ENCODE data around the gene BLVRB. TPM values are rescaled to one million over a fixed set of nuclear protein-coding genes. Genes with fewer than 3 reads are reported as not detected.

The BLVRB gene
- total and polyA plus RNA-seq, 2 of the 8 experiments (the other 6 are each of a cell fraction or from before 2014, with no cell fraction given): 28.7 to 182 TPM

DNA sequence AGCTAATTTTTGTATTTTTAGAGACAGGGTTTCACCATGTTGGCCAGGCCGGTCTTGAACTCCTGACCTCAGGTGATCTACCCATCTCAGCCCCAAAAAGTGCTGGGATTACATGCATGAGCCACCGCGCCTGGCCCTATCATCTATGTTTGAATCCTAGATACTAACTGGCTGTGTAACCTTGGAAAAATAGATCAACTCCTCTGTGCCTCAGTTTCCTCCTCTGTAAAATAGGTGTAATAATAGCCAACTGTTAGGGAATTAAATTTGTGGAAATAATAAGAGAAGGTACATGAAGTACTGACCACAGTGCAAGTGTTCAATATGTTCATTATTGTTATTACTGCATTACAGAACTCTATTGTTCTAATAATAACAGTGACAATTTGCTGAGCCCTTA lies 5.6 kb upstream of the BLVRB start:
- Histone ChIP-seq H2BK20ac (ENCODE audit: low read length) (no peak overlapping the region), H4K91ac (replicated peaks; ENCODE audit: insufficient read length, low read length) (no peak overlapping the region), H3K27ac (ENCODE audit: low read depth, low read length) (no peak overlapping the region), H3K27me3 (replicated peaks in 1 of 4; ENCODE audit: control insufficient read depth in 3 of 4, extremely low read depth in 1 of 4, insufficient read depth in 3 of 4, low read length in 3 of 4) (peaks cover 11 to 26% (median 20%) of the 10 kb centered on the region in 4 experiments), H3K4me3 (ENCODE audit: extremely low read depth in 1 of 4, insufficient read depth in 2 of 4, low read depth in 3 of 4, low read length in 4 of 4) (no peak overlapping the region), H4K20me1 (replicated peaks in 1 of 2; ENCODE audit: control insufficient read depth in 1 of 2, insufficient read depth in 2 of 2, low read length in 2 of 2) (peaks cover 3 to 7% of the 10 kb centered on the region in 2 experiments), H3K79me1 (ENCODE audit: low read depth, low read length) (no peaks in the 10 kb centered on the region), H2BK12ac (ENCODE audit: low read depth, low read length) (no peak overlapping the region), H3K4me2 (ENCODE audit: insufficient read depth in 1 of 2, low read depth in 2 of 2, low read length in 2 of 2) (no peak overlapping the region), H3K14ac (ENCODE audit: insufficient read length) (no peak overlapping the region), H2BK120ac (replicated peaks; ENCODE audit: low read depth, low read length) (no peak overlapping the region), H3K23ac (ENCODE audit: insufficient read length) (no peak overlapping the region), H3K36me3 (ENCODE audit: control insufficient read depth in 2 of 4, insufficient read depth in 4 of 4, low read length in 3 of 4) (no peaks in the 10 kb centered on the region), H2AK5ac (ENCODE audit: low read depth, low read length) (no peak overlapping the region), H3K79me2 (ENCODE audit: control insufficient read depth in 1 of 2, insufficient read depth in 2 of 2, low read length in 2 of 2) (no peaks in the 10 kb centered on the region), H4K5ac (ENCODE audit: insufficient read length, low read depth, low read length) (no peak overlapping the region), H3K18ac (ENCODE audit: extremely low read depth, low read length) (no peak overlapping the region), H3K23me2 (ENCODE audit: low read depth, low read length) (peaks cover 3% of the 10 kb centered on the region; the same call in 1 of the 2 replicates), H2BK5ac (ENCODE audit: low read depth, low read length) (no peak overlapping the region), H3K4me1 (replicated peaks in 1 of 4; ENCODE audit: control insufficient read depth in 3 of 4, insufficient read depth in 4 of 4, low read length in 3 of 4) (peaks cover 0 to 11% (median 5%) of the 10 kb centered on the region in 4 experiments; a peak in 6 of 7 replicates), H4K8ac (ENCODE audit: extremely low read depth, insufficient read depth, low read length) (no peak overlapping the region), H3K56ac (replicated peaks; ENCODE audit: insufficient read length, low read depth, low read length) (no peak overlapping the region), H2AFZ (ENCODE audit: low read length) (no peak overlapping the region), H3K9me3 (ENCODE audit: insufficient read depth in 2 of 2, low read depth in 1 of 2, low read length in 1 of 2) (no peaks in the 10 kb centered on the region), H3K9ac (replicated peaks in 1 of 4; ENCODE audit: extremely low read depth in 1 of 4, low read depth in 3 of 4, low read length in 3 of 4) (no peak overlapping the region), H2BK15ac (ENCODE audit: low read length) (no peak overlapping the region), H3K4ac (replicated peaks; ENCODE audit: insufficient read length, low read depth, low read length) (no peak overlapping the region)
- ChIA-PET CTCF (ENCODE audit: partially characterized antibody) (interaction anchor here (1.2 to 1.7 kb wide), 2 partner anchors 50 to 63 kb away, joined by 3 read pairs; no protein-coding TSS in a partner anchor), POLR2A (ENCODE audit: partially characterized antibody) (no interaction called here)
- 90% methylated on average over 3 of the region's 3 CpGs; no CpG with 5 or more reads in 1 of the 2 experiments for WGBS, 2 experiments (ENCODE audit: extremely low coverage in 1 of 2, insufficient coverage in 1 of 2, insufficient read length in 1 of 2, insufficient replicate concordance in 2 of 2, low coverage in 1 of 2, low lambda C conversion rate in 2 of 2, missing lambda C conversion rate in 1 of 2)
- FAIRE-seq: no peak
- TF ChIP-seq RBBP5 (IDR thresholded peaks at IDR 0.05; ENCODE audit: borderline replicate concordance, low read depth, low read length) (no peak), CBX8 (IDR thresholded peaks at IDR 0.05; ENCODE audit: borderline replicate concordance, low read depth, low read length) (no peak), HDAC2 (IDR thresholded peaks at IDR 0.05; ENCODE audit: borderline replicate concordance in 1 of 2, low read depth in 2 of 2, low read length in 2 of 2) (no peak), CEBPB (IDR thresholded peaks at IDR 0.05; ENCODE audit: low read depth, low read length) (no peak), FOSL1 (IDR thresholded peaks at IDR 0.05; ENCODE audit: insufficient read depth, low read depth, low read length) (no peak), CBX5 (IDR thresholded peaks at IDR 0.05; ENCODE audit: low read depth, low read length) (no peak), SUZ12 (IDR thresholded peaks at IDR 0.05; ENCODE audit: low read length) (no peak), SP2 (IDR thresholded peaks at IDR 0.05; ENCODE audit: low read length) (no peak)
- TF ChIP-seq, protein P1, sequence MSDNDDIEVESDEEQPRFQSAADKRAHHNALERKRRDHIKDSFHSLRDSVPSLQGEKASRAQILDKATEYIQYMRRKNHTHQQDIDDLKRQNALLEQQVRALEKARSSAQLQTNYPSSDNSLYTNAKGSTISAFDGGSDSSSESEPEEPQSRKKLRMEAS (IDR thresholded peaks at IDR 0.05): no peak
- DNase-seq (ENCODE audit: low read depth in 1 of 2, low spot score in 2 of 2): no peak

Data from H1 (cell line).